Prostate gland (tissue), 2 donors: Measurements from ENCODE around the gene YWHAQ. TPM values are rescaled to one million over a fixed set of nuclear protein-coding genes. Genes with fewer than 3 reads are reported as not detected.

Source experiments
- small RNA-seq, 2 donors: library from RNA; depleted of rRNA; stranded (forward); fragments of <200 nt; gene quantifications; one replicate each; pipeline ENCODE3, GENCODE V24; 2016
- total RNA-seq, 2 donors: library from RNA; depleted of rRNA; stranded (reverse); fragments of >200 nt; gene quantifications; one replicate each; pipeline ENCODE4 v1.1.0, GENCODE V29; 2016

YWHAQ gene
- total RNA-seq, 2 donors from 2014 or later = 208 to 248 TPM

Small RNA genes within 50 kb of the gene (small RNA-seq; reads per million reads assigned to genes)
- gene RF00019 = 0 reads per million in 2 donors

Other genes with a start within 250 kb of the YWHAQ start
- gene ITGB1BP1, start 207.5 kb downstream of the YWHAQ start, total RNA-seq = 10 to 100 TPM; 26.9 to 36.8 TPM
- gene CPSF3, start 207.3 kb downstream of the YWHAQ start, total RNA-seq = 10 to 100 TPM; 24.8 to 50.8 TPM
- 10 to 100 TPM; 48.1 to 61.3 TPM for gene IAH1, start 156.4 kb downstream of the YWHAQ start, total RNA-seq
- gene ADAM17, start 75.2 kb downstream of the YWHAQ start, total RNA-seq = 10 to 100 TPM; 15.8 to 40.0 TPM
- gene TAF1B, start 212.5 kb upstream of the YWHAQ start, total RNA-seq = 10 to 100 TPM; 14.8 to 16.0 TPM